ENCODE measurements around the gene RASGEF1B. TPM values are rescaled to one million over a fixed set of nuclear protein-coding genes. Genes with fewer than 3 reads are reported as not detected.

The RASGEF1B gene
- total and polyA plus RNA-seq, 9 of the 15 experiments (the other 6 are each of a cell fraction or from before 2014, with no cell fraction given): 0.04 to 0.57 (median 0.22) TPM

DNA sequence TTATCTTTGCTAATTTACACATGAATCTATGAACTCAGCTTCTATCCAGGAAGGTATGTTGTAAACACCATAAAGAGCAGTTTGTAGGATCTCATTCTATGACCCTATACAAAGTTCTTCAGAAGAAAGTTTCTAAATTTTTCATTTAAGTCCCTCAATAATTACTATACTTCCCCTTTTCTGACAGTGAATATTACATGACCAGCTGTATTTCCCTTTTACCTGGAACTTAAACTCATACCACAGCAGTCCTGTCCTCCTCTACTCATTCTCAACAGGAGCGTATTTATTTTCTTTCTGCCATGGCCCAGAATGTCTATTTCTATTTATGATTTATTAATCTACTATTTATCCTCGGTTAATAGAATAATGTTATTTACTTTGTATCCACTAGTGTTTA lies 15.8 kb downstream of the RASGEF1B start:
- no peaks in the 10 kb centered on the region for H3K36me3 ChIP-seq (ENCODE audit: control insufficient read depth, insufficient read depth, low read length)
- intact Hi-C loops (cut with micrococcal nuclease): no loop called here
- H2AFZ ChIP-seq (ENCODE audit: low read depth, low read length): no peak overlapping the region
- FAIRE-seq: no peak
- CTCF ChIA-PET (ENCODE audit: low intra/inter-chr PET ratio): no interaction called here
- H3K4me2 ChIP-seq (ENCODE audit: insufficient read depth, low read length): no peak overlapping the region
- no peak overlapping the region for H3K27ac ChIP-seq (ENCODE audit: extremely low read depth, low read depth, low read length)
- peaks cover 0 to 22% of the 10 kb centered on the region in 2 experiments; a peak in 3 of 5 replicates for H3K4me1 ChIP-seq (replicated peaks in 1 of 2; ENCODE audit: control insufficient read depth in 2 of 2, insufficient read depth in 2 of 2, low read length in 2 of 2)
- in situ Hi-C loops (cut with MboI): no loop called here
- DNase-seq (ENCODE audit: extremely low read depth in 1 of 4, low spot score in 3 of 4): no peak
- WGBS (ENCODE audit: insufficient coverage, low coverage, missing lambda C conversion rate): 49% methylated on average over 2 of the region's 2 CpGs
- TF ChIP-seq KHSRP (IDR thresholded peaks at IDR 0.05): no peak
- TF ChIP-seq STAT5B (CRISPR knock-in tag; IDR thresholded peaks at IDR 0.05): no peak
- TF ChIP-seq, protein P1, sequence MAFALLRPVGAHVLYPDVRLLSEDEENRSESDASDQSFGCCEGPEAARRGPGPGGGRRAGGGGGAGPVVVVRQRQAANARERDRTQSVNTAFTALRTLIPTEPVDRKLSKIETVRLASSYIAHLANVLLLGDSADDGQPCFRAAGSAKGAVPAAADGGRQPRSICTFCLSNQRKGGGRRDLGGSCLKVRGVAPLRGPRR (CRISPR knock-in tag; IDR thresholded peaks at IDR 0.05): no peak
- no peak for TF ChIP-seq ZNF175 (CRISPR knock-in tag; IDR thresholded peaks at IDR 0.05; ENCODE audit: low read depth)
- no peak overlapping the region for H3K4me3 ChIP-seq
- H3K9me3 ChIP-seq (replicated peaks; ENCODE audit: control insufficient read depth, insufficient read depth, low read depth, low read length): no peaks in the 10 kb centered on the region
- POLR2A ChIA-PET: no interaction called here
- ATAC-seq: no peak
- no peak overlapping the region for H3K9ac ChIP-seq (ENCODE audit: insufficient read depth in 1 of 2, low read depth in 2 of 2, low read length in 2 of 2)
- no peaks in the 10 kb centered on the region for H4K20me1 ChIP-seq (replicated peaks; ENCODE audit: control insufficient read depth, insufficient read depth, low read length)
- H3K9me1 ChIP-seq (ENCODE audit: control insufficient read depth, insufficient read depth, low read length): no peaks in the 10 kb centered on the region
- no peaks in the 10 kb centered on the region for H3K79me2 ChIP-seq (ENCODE audit: control insufficient read depth, insufficient read depth, low read length)
- no TSS peak for BruUV-seq (replicated peaks)
- H3K27me3 ChIP-seq (ENCODE audit: control insufficient read depth in 2 of 2, insufficient read depth in 2 of 2, low read length in 2 of 2): no peaks in the 10 kb centered on the region

DNA sequence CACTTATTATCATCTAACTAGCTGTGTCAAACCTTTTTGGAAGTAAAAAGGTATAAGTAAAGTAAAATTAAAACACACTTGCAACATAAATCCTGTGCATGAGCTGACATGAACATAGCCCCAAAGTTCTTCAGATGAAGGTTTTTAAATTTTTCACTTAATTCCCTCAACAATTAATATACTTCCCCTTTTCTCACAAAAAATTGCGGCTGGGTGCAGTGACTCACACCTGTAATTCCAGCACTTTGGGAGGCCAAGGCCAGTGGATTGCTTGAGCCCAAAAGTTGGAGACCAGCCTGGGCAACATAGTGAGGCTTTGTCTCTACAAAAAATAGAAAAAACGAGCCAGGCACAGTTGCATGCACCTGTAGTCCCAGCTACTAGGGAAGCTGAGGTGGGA lies 16.8 kb downstream of the RASGEF1B start:
- CTCF ChIA-PET (ENCODE audit: low intra/inter-chr PET ratio): no interaction called here
- H3K4me3 ChIP-seq: no peak overlapping the region
- H2AFZ ChIP-seq (ENCODE audit: low read depth, low read length): peak overlapping the region; percentile 53
- no peaks in the 10 kb centered on the region for H4K20me1 ChIP-seq (replicated peaks; ENCODE audit: control insufficient read depth, insufficient read depth, low read length)
- no peaks in the 10 kb centered on the region for H3K27me3 ChIP-seq (ENCODE audit: control insufficient read depth in 2 of 2, insufficient read depth in 2 of 2, low read length in 2 of 2)
- H3K9ac ChIP-seq (ENCODE audit: insufficient read depth in 1 of 2, low read depth in 2 of 2, low read length in 2 of 2): no peak overlapping the region
- POLR2A ChIA-PET: no interaction called here
- H3K36me3 ChIP-seq (ENCODE audit: control insufficient read depth, insufficient read depth, low read length): no peaks in the 10 kb centered on the region
- H3K9me3 ChIP-seq (replicated peaks; ENCODE audit: control insufficient read depth, insufficient read depth, low read depth, low read length): no peaks in the 10 kb centered on the region
- no TSS peak for BruUV-seq (replicated peaks)
- TF ChIP-seq SMARCE1 (IDR thresholded peaks at IDR 0.05): peak; percentile 26; the same call in 1 of the 2 replicates
- TF ChIP-seq, protein P2, sequence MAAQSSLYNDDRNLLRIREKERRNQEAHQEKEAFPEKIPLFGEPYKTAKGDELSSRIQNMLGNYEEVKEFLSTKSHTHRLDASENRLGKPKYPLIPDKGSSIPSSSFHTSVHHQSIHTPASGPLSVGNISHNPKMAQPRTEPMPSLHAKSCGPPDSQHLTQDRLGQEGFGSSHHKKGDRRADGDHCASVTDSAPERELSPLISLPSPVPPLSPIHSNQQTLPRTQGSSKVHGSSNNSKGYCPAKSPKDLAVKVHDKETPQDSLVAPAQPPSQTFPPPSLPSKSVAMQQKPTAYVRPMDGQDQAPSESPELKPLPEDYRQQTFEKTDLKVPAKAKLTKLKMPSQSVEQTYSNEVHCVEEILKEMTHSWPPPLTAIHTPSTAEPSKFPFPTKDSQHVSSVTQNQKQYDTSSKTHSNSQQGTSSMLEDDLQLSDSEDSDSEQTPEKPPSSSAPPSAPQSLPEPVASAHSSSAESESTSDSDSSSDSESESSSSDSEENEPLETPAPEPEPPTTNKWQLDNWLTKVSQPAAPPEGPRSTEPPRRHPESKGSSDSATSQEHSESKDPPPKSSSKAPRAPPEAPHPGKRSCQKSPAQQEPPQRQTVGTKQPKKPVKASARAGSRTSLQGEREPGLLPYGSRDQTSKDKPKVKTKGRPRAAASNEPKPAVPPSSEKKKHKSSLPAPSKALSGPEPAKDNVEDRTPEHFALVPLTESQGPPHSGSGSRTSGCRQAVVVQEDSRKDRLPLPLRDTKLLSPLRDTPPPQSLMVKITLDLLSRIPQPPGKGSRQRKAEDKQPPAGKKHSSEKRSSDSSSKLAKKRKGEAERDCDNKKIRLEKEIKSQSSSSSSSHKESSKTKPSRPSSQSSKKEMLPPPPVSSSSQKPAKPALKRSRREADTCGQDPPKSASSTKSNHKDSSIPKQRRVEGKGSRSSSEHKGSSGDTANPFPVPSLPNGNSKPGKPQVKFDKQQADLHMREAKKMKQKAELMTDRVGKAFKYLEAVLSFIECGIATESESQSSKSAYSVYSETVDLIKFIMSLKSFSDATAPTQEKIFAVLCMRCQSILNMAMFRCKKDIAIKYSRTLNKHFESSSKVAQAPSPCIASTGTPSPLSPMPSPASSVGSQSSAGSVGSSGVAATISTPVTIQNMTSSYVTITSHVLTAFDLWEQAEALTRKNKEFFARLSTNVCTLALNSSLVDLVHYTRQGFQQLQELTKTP (IDR thresholded peaks at IDR 0.05; ENCODE audit: low read depth in 1 of 2, partially characterized antibody in 2 of 2): no peak
- TF ChIP-seq JUND (IDR thresholded peaks at IDR 0.05; ENCODE audit: borderline replicate concordance, low read depth, low read length): 0 out of 2 replicates have a peak, but pooled peaks have one; percentile 8
- no peak for TF ChIP-seq JUND (tag; IDR thresholded peaks at IDR 0.05; ENCODE audit: borderline replicate concordance, low read depth, low read length)
- TF ChIP-seq FOSL1 (tag; conservative IDR thresholded peaks at IDR 0.05): peak; percentile 70; the same call in 1 of the 2 replicates
- peaks cover 0 to 22% of the 10 kb centered on the region in 2 experiments; a peak in 3 of 5 replicates for H3K4me1 ChIP-seq (replicated peaks in 1 of 2; ENCODE audit: control insufficient read depth in 2 of 2, insufficient read depth in 2 of 2, low read length in 2 of 2)
- in situ Hi-C loops (cut with MboI): no loop called here
- H3K79me2 ChIP-seq (ENCODE audit: control insufficient read depth, insufficient read depth, low read length): no peaks in the 10 kb centered on the region
- 8% methylated on average over 2 of the region's 2 CpGs for WGBS (ENCODE audit: insufficient coverage, low coverage, missing lambda C conversion rate)
- H3K27ac ChIP-seq (ENCODE audit: extremely low read depth, low read depth, low read length): peak overlapping the region; percentile 54; the same call in 1 of the 3 replicates
- H3K4me2 ChIP-seq (ENCODE audit: insufficient read depth, low read length): no peak overlapping the region
- DNase-seq (ENCODE audit: extremely low read depth in 1 of 4, low spot score in 3 of 4) (peak in 1 of 4 experiments; percentile 17), ATAC-seq (no peak), FAIRE-seq (no peak)
- intact Hi-C loops (cut with micrococcal nuclease): no loop called here
- H3K9me1 ChIP-seq (ENCODE audit: control insufficient read depth, insufficient read depth, low read length): no peaks in the 10 kb centered on the region

Measured in K562 (cell line).